ENCODE measurements around the gene ZIC1.

Gene ZIC1

DNA sequence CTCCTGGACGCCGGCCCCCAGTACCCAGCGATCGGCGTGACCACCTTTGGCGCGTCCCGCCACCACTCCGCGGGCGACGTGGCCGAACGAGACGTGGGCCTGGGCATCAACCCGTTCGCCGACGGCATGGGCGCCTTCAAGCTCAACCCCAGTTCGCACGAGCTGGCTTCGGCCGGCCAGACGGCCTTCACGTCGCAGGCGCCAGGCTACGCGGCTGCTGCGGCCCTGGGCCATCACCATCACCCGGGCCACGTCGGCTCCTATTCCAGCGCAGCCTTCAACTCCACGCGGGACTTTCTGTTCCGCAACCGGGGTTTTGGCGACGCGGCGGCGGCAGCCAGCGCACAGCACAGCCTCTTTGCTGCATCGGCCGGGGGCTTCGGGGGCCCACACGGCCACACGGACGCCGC is 956 bp downstream of the ZIC1 start:
- DNase-seq (ENCODE audit: low read depth): no peak

DNA sequence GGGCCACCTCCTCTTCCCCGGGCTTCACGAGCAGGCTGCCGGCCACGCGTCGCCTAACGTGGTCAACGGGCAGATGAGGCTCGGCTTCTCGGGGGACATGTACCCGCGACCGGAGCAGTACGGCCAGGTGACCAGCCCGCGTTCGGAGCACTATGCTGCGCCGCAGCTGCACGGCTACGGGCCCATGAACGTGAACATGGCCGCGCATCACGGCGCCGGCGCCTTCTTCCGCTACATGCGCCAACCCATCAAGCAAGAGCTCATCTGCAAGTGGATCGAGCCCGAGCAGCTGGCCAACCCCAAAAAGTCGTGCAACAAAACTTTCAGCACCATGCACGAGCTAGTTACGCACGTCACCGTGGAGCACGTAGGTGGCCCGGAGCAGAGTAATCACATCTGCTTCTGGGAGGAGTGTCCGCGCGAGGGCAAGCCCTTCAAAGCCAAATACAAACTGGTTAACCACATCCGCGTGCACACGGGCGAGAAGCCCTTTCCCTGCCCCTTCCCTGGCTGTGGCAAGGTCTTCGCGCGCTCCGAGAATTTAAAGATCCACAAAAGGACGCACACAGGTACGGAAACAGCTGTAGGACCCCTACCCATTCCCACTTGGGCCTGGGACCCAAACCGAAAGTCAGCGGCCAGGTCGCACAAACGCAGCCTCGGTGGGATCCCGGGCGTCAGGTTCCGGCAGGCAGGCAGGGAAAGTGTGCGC is 1.5 kb downstream of the ZIC1 start:
- no peak for DNase-seq (ENCODE audit: low read depth)

GRCh38 chr3:147411238-147411814 is 2.2 kb downstream of the ZIC1 start:
- no peak for DNase-seq (ENCODE audit: low read depth)

- no peak for DNase-seq (ENCODE audit: low read depth)
Observed at GRCh38 chr3:147411815-147412241, 2.7 kb downstream of the ZIC1 start.

- DNase-seq (ENCODE audit: low read depth): no peak
Observed at GRCh38 chr3:147412261-147412916, 3.2 kb downstream of the ZIC1 start.

DNA sequence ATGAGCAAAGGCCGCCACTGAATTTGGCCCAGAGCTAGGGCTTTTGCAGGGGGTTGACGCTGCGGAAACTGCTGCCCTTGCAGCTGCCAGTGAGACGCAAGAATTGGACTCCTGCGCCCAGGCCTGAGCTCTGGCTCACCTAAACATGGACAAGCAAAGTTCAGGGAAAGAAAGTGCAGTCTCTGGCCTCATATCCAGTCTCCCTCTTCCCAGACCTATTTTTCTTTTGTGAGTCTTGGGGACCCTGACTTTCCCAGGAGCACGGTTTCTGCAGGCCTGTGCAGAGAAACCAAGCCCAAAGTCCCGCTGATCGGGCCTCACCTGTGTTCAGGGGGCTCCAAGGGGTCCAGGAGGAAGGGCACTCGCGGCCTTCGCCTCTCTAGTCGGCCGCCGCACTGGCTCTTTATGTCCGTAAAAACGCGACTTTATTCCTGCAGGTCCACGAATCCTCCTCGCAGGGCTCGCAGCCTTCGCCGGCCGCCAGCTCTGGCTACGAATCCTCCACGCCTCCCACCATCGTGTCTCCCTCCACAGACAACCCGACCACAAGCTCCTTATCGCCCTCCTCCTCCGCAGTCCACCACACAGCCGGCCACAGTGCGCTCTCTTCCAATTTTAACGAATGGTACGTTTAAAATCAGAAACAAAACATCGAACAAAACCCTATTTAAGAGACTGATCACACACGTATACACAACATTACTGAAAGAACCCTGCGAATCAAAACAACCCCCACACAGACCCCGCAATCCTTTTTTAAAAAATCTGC is 3.9 kb downstream of the ZIC1 start:
- no peak for DNase-seq (ENCODE audit: low read depth)

DNA sequence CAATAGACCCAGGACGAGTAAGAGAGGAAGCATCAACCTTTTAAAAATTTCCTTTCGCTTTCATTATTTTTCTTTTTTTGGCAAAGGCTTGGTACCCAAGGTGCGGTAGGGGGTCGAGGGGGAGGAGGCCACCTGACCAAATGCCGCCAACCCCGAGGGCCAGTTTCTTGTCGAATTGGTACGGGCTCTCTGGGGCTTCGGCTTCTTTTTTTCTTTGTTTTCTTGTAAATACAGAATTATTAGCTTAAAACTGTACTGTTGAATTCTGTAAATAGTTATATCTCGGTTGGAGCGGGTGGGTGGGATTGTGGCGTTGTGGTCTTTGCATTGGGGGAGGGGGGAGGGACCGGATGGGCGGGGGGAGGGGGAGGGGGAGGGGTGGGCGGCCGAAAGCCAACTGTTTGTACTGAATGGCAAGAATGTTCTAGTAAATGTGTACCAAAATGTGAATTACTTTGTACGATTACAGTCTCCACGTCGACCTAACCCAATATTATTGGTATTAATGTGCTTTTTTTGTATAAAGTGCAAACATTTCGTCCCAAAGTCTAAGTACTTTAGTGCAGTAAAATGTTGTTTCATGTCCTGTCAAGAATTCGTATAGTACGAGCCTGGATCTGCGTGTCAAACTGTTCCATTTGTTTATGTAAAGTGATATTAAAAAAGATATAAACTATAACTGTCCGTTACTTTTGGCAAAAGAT is 4.7 kb downstream of the ZIC1 start:
- no peak for DNase-seq (ENCODE audit: low read depth)

DNA sequence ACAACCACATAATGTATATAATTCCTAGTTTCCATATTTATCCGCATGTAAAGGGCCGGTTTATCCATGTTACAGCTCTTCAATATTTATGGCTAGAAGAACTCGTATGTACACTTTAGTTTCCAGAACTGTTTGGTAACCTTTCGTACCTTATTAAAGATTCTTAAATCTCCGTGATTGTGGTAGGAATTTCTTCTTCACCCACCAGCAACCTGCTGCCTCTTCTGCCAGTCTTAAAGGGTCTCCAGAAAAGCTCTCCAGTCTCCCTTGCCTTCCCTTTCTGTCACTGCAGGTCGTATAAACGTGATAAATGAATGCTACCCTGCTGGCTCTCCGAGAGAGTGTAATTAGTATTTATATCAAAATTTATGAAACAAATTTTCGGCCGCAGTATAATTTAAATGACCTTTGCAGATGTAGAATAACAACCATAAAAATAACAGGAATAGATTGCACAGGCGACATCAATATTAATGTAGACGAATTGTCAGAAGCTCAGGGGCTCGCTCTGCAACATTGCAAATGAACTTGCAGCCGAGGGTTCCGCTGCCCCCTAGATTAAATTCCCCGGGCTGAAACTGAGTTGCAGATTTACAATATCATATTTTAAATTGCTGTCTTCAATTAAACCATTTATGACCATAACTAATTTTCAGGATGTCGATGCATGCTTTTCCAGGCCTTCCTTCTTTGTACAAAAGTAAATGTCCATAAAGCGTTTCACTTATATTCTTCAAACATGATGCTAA is 5.4 kb downstream of the ZIC1 start:
- DNase-seq (ENCODE audit: low read depth): no peak

DNA sequence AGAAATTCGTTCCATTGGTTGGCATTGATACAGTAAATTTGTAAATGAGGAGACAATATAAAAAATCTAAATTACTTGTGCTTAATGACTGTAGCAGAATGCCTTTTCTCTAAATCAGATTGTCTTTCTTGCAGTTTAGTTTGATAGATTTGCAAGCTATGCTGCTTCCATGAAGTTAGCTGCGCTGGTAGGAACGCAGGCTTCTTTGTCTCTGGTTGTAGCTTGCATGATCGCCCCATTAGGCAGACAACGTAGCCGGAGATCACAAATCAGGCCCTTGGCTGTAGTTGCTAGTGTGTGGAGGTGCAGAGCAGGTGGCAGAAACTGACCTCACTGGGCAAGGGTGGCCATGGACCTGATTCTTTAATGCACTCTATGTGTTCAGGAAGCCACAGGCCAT is 6.1 kb downstream of the ZIC1 start:
- DNase-seq (ENCODE audit: low read depth): no peak

DNA sequence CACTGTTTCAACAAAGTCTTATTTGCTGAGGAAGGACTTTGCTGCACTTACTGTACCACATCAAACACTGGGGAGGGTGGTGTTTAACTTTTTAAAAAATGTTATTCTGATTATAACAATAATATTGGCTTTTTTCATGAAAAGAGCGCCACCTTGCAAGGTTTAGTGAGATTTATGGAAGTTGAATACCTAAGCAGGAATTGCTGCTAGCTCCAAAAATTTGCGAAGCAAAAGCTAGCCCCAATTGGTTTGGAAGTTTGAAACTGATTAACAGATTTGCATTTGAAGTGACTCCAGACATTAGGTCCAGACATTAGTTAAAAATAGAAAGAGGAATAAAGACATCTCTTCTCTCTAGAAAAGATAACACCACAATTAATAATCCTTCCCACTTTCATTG is 6.7 kb downstream of the ZIC1 start:
- no peak for DNase-seq (ENCODE audit: low read depth)

DNA sequence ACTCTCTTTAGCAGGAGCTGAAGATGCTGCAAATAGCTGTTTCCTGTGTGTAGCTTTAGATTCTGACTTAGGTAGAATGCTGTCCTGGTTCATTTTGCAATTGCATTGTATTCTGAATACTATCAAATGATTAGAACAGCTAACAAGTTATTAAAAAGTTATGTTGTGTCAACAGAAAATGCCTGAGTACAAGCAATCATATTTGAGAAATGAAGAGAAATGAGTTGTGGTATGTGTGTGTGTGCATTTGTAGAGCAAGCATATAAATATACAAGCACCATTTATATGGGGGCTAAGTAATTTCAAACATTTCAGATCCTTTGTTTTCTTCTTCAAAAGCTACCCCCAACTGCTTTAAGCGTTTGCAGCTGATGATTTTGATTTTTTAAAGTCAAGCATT is 7.8 kb downstream of the ZIC1 start:
- DNase-seq (ENCODE audit: low read depth): no peak

- DNase-seq (ENCODE audit: low read depth): no peak
Observed at GRCh38 chr3:147417551-147418295, 8.6 kb downstream of the ZIC1 start.

DNA sequence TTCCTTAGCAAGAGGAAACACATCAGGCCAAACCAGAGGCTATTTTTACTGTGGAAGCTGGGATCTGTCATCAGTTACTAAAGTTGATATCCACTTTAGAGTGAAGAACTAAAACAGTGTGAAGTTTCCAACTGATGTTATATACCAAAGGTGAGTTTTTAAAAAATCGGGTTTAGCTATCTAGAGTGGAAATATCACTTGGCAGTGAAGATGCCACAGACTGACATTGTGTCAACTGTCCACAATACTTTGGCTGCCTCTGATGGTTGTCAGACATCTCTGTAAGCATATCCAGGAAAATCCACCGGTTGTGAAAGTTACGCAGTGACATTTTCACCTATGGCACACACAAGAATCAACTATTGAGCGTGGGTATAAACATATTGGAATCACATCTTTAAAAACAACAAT is 9.2 kb downstream of the ZIC1 start:
- DNase-seq (ENCODE audit: low read depth): no peak

DNA sequence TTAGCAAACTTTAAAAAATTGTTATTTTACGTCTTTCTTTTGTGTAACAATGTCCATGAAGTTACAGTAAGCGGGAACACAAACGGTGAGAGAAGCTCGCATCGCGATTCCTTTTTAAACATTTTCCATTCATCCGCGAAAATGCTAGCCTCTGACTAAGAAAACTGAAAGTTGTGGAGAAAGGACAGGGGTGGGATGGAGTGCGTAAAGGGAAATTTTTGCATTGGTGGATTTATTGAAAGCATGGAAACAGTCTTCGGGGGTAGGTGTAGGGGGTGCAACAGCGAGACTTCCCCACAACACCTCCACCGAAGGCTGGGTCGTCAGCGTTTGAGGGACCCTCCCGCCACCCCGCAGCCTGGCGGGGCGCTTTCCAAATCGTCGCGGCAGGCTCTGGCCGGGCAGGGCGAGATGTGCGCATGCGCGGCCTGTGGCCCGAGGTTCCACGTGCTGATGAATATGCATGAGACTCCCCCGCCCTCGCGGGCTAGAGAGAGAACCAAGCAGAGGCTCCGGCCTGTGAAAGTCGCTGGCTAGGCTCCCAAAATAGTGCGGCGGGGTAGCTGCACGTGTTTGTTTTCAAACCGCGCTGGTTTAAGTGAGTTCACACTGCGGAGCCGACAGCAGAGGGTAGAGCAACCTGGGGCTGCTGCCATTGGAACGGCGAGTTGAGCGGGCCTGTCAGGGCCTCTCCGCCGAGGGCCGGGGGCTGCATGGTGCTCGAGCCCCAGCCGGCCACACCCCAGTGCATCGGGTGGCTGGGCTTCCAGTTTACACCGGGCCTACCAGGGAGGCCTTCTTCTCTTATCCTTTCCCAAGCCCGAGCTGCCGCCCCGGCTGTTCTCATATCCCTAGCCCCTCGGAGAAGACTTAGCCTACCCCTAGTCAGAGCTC is 9.9 kb downstream of the ZIC1 start:
- no peak for DNase-seq (ENCODE audit: low read depth)

DNA sequence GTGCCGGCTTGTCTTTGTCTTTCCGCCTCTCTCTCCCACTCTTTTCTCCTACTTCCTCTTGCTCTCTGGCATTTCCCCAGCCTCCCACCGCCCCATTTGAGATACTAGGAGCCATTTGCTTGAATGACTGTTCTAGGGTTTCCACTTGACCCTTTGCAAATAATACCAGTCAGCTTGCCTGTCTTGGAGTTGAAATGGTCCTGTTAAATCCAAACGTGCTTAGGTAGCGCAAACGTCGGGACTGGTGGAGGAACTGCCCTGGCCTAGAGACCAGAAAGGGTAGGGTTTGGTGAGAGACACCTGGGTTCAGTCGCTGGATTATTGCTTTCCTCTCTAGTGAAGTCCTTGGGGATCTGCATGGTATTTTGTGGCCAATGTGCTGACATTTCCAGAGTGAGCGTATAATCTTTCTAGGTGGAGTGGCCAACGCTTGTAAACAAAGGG is 10.6 kb downstream of the ZIC1 start:
- DNase-seq (ENCODE audit: low read depth): no peak

- DNase-seq (ENCODE audit: low read depth): no peak
Observed at GRCh38 chr3:147420353-147421183, 11.4 kb downstream of the ZIC1 start.

GRCh38 chr3:147421184-147421912 is 12.2 kb downstream of the ZIC1 start:
- no peak for DNase-seq (ENCODE audit: low read depth)

DNA sequence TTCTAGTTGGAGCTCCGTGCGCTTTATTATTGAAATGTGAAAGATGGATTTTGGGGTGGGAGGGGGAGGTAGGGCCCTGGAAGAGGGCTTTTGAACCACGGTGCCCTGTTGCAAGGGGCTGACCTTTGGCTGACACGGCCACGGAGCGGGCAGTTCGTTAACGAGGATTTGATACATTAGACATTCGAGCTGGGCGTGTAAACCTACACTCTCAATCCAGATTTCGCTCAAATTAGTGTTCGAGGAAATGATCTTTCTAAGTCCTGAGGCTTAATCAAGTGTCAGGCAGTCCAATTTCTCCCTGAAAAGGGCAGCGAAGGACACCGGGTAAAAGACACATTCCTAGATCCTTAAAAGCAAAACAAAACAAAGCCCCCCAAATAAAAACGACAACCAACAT is 13.0 kb downstream of the ZIC1 start:
- DNase-seq (ENCODE audit: low read depth): no peak

Data from activated T-cell treated with anti-CD3 and anti-CD28 coated beads for 24 hours (primary cell).